SU-DHL-6 (cell line): ENCODE results near the gene LENEP.

Experiments
- H2AFZ ChIP-seq: fragments of 200-600 bp; sonication (generic); 2 replicates; pipeline ENCODE4 v1.6.1; 2014; ENCODE audit warnings: low read depth, mild to moderate bottlenecking, moderate library complexity, mixed read lengths, antibody characterized with exemption, low read length; ENCODE audit not compliant: severe bottlenecking
- H3F3A ChIP-seq: fragments of 200-600 bp; shearing (Covaris generic); 2 replicates; pipeline ENCODE4 v1.6.0; 2016; ENCODE audit warnings: antibody characterized with exemption, mild to moderate bottlenecking; ENCODE audit not compliant: insufficient read depth
- H3K27ac ChIP-seq: fragments of 200-600 bp; sonication (generic); 2 replicates; pipeline ENCODE4 v1.5.1; 2016; ENCODE audit warnings: low read depth, mild to moderate bottlenecking, low read length, moderate library complexity, mixed read lengths
- H3K27me3 ChIP-seq: fragments of 200-600 bp; sonication (generic), shearing (Covaris generic); 2 replicates; pipeline ENCODE4 v1.6.0; 2014; ENCODE audit warnings: mild to moderate bottlenecking, low read length
- H3K36me3 ChIP-seq: fragments of 200-600 bp; sonication (generic); 2 replicates; pipeline ENCODE4 v1.6.1; 2014; ENCODE audit warnings: mild to moderate bottlenecking, low read length, mixed read lengths
- H3K4me2 ChIP-seq: fragments of 300-600, 200-600 bp; shearing (Covaris generic), sonication (generic); 2 replicates; pipeline ENCODE4 v1.6.0; 2014; ENCODE audit warnings: low read length, low read depth, mild to moderate bottlenecking; ENCODE audit not compliant: poor library complexity, severe bottlenecking
- H3K4me3 ChIP-seq: fragments of 200-600 bp; sonication (generic); 2 replicates; pipeline ENCODE4 v1.5.1; 2014; ENCODE audit warnings: antibody characterized with exemption, low read length, mild to moderate bottlenecking, mixed read lengths; ENCODE audit not compliant: insufficient read depth, poor library complexity, severe bottlenecking
- H3K79me2 ChIP-seq: fragments of 200-600 bp; sonication (generic); 2 replicates; pipeline ENCODE4 v1.6.1; 2014; ENCODE audit warnings: mild to moderate bottlenecking, low read length, moderate library complexity; ENCODE audit not compliant: insufficient read depth
- H3K9ac ChIP-seq: fragments of 200-600 bp; sonication (generic); 2 replicates; pipeline ENCODE4 v1.7.0; 2014; ENCODE audit warnings: mild to moderate bottlenecking, low read length
- H3K9me2 ChIP-seq: fragments of 200-600 bp; sonication (generic); replicated peaks from 2 replicates; pipeline ENCODE4 v1.6.1; 2014; ENCODE audit warnings: low read length; ENCODE audit not compliant: insufficient read depth
- H3K9me3 ChIP-seq: fragments of 200-600 bp; sonication (generic); 2 replicates; pipeline ENCODE4 v1.6.1; 2014; ENCODE audit warnings: low read length, mixed read lengths; ENCODE audit not compliant: insufficient read depth
- H4K20me1 ChIP-seq: fragments of 200-600 bp; sonication (generic); 2 replicates; pipeline ENCODE4 v1.6.1; 2014; ENCODE audit warnings: low read depth, mild to moderate bottlenecking, antibody characterized with exemption, low read length, moderate library complexity, mixed read lengths
- EZH2phosphoT487 ChIP-seq: fragments of 200-600 bp; sonication (generic), shearing (Covaris generic); conservative IDR thresholded peaks from 2 replicates; pipeline ENCODE4 v1.6.1; 2018; ENCODE audit warnings: mild to moderate bottlenecking, antibody characterized with exemption, low read length, moderate library complexity, mixed read lengths
- TF ChIP-seq, protein P1 (sequence below): fragments of 200-600 bp; sonication (generic); IDR thresholded peaks from one replicate; pipeline ENCODE4 v1.5.1; 2017; ENCODE audit warnings: antibody characterized with exemption, mild to moderate bottlenecking, low read length, moderate library complexity; ENCODE audit not compliant: insufficient read depth, poor library complexity, severe bottlenecking

Gene LENEP

DNA sequence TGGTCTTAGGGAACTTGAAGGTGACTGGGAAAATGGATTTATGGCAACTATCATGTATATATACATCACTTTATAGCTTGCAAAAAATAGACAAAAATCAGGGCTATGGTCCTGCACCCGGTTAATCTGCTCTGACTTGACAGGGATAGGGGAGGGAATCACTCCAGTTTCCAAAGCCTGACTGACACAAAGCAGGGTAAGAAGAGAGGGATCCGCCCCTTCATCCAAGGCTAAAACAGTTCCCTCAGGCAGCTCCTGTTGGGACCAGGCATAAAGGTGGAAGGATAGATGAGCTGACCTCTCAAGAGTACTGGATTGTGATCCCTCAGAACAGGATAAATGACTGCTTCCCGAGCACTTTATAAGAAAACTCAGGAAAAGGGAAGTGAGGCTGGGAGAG lies 38.8 kb upstream of the LENEP start:
- Histone ChIP-seq H3K4me2 (peak overlapping the region; percentile 91), H3K79me2 (no peaks in the 10 kb centered on the region), H3K9me2 (no peaks in the 10 kb centered on the region), H3F3A (peaks cover 18% of the 10 kb centered on the region), H3K27ac (no peak overlapping the region), H3K9ac (no peak overlapping the region), H4K20me1 (no peaks in the 10 kb centered on the region), H3K36me3 (no peaks in the 10 kb centered on the region), H2AFZ (no peak overlapping the region), H3K4me3 (no peak overlapping the region), H3K27me3 (no peaks in the 10 kb centered on the region), H3K9me3 (no peaks in the 10 kb centered on the region)
- TF ChIP-seq EZH2phosphoT487: no peak
- TF ChIP-seq, protein P1, sequence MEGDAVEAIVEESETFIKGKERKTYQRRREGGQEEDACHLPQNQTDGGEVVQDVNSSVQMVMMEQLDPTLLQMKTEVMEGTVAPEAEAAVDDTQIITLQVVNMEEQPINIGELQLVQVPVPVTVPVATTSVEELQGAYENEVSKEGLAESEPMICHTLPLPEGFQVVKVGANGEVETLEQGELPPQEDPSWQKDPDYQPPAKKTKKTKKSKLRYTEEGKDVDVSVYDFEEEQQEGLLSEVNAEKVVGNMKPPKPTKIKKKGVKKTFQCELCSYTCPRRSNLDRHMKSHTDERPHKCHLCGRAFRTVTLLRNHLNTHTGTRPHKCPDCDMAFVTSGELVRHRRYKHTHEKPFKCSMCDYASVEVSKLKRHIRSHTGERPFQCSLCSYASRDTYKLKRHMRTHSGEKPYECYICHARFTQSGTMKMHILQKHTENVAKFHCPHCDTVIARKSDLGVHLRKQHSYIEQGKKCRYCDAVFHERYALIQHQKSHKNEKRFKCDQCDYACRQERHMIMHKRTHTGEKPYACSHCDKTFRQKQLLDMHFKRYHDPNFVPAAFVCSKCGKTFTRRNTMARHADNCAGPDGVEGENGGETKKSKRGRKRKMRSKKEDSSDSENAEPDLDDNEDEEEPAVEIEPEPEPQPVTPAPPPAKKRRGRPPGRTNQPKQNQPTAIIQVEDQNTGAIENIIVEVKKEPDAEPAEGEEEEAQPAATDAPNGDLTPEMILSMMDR: no peak

DNA sequence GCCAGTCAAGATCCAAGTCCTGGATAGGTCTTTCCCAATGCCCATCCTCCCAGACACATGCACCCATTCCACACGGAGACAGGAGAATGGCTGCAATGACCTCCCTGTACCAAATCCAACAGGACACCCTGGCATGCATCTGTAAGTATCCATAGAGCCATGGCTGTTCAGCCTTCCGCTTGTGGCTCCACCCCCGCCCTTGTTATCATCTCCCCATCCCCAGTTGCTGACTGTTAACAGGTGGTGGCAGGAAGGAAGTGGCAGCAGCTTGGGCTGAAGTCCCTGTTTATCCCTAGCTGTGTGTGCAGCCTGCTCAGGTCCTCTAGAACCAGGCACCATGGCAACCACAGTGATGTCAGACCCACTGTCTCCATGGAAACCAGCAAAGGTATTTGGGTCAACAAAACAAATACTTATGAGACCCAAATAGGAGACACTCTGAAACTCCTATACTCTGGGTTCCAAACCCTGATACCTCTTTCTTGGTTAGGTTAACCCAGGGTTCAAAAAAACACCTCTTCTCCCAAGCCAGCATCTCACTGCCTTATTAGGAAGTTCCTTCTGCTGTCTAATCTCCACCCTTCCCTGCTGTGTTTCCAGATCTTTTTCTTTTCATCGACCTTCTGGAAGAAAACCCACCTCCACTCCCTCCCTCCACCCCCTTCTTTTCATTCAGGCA lies 38.2 kb upstream of the LENEP start:
- Histone ChIP-seq H3F3A (peaks cover 18% of the 10 kb centered on the region), H3K9ac (peak overlapping the region; percentile 55), H2AFZ (no peak overlapping the region), H3K27ac (peak overlapping the region; percentile 67), H3K36me3 (no peaks in the 10 kb centered on the region), H3K9me2 (no peaks in the 10 kb centered on the region), H3K4me3 (peak overlapping the region; percentile 75), H3K79me2 (peaks cover under 1% of the 10 kb centered on the region; the same call in 1 of the 2 replicates), H4K20me1 (no peaks in the 10 kb centered on the region), H3K4me2 (peak overlapping the region; percentile 91), H3K9me3 (no peaks in the 10 kb centered on the region), H3K27me3 (no peaks in the 10 kb centered on the region)
- TF ChIP-seq, protein P1: no peak
- no peak for TF ChIP-seq EZH2phosphoT487

DNA sequence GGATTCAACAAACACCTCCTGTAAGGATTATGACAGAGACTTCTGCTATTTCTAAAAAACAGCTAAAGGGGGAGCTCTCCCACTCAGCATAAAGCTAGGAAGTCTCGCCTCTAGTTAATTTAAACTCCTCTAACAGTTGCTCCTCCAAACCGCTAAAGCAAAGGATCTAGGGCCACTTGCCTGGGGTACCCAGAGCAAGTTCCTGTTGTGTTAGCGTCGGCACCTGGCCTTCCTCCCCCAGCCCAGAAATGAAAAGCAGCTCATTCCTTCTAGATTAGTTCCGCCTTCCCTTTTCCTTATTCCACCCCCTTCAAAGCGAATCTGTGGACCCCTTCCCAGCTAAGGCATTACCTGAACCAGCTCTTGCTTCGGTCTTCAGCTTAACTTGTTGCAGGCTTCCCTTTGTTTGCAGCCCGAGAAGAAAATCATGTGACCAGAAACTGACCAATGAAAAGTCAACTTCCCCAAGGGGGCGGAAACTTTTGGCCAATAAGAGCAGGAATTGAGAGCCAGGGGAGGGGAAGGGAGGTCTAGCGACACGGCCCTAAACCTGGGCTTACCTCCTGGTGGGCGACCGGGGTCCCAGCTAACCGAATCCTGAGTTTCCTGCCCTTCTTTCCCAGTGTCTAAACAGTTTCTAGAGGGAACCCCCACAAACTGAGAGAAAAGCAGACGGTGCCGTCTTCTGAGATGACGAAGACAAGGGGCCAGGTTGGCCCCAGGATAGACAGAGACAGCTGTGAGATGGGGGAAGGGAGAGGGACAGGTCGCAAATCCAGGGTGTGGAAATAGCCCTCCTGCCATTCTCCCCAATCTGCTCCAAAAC lies 37.5 kb upstream of the LENEP start, which contains the start of gene PBXIP1:
Gene PBXIP1 (minus strand): TSS at position 382 of the 826 bp plus-strand sequence. CDS start 2,378 bp downstream, outside the sequence.
- H2AFZ ChIP-seq: peak within 1 kb of the TSS; percentile 58
- no peaks in the 10 kb centered on the region for H3K9me2 ChIP-seq
- H3K27me3 ChIP-seq: no peaks in the 10 kb centered on the region
- H3K9ac ChIP-seq: peak within 1 kb of the TSS; percentile 55
- H4K20me1 ChIP-seq: no peaks in the 10 kb centered on the region
- H3K4me3 ChIP-seq: peak within 1 kb of the TSS; percentile 75
- H3K4me2 ChIP-seq: peak within 1 kb of the TSS; percentile 91
- TF ChIP-seq EZH2phosphoT487: no peak
- TF ChIP-seq, protein P1: peak; percentile 28
- H3K9me3 ChIP-seq: no peaks in the 10 kb centered on the region
- H3K36me3 ChIP-seq: no peaks in the 10 kb centered on the region
- peaks cover 24% of the 10 kb centered on the region for H3F3A ChIP-seq
- peaks cover 8% of the 10 kb centered on the region for H3K79me2 ChIP-seq
- peak within 1 kb of the TSS; percentile 67 for H3K27ac ChIP-seq
